CD8-positive, alpha-beta memory T cell (primary cell): ENCODE results near the gene PSMF1. TPM values are rescaled to one million over a fixed set of nuclear protein-coding genes. Genes with fewer than 3 reads are reported as not detected.
A peak's percentile ranks its signal among the peaks of the same experiment; 100 is the strongest.
"Not testable (repeated sequence)": the region's sequence is repeated elsewhere in the genome, so short reads cannot be mapped to it uniquely, and the experiment has no call there.

Experiments used
- CTCF ChIA-PET: fragments of 350-600 bp; sonication (Branson Sonifier 250); formaldehyde crosslinking; loops from one replicate; lab custom pipeline; 2021; ENCODE audit warnings: antibody characterized with exemption; lab: Charles Lee
- POLR2A ChIA-PET: fragments of 350-600 bp; sonication (Branson Sonifier 250); formaldehyde crosslinking; loops from one replicate; lab custom pipeline; 2021; ENCODE audit warnings: antibody characterized with exemption; lab: Charles Lee
- DNase-seq, 5 donors: peaks; one replicate each; pipeline versions ENCODE4 v3.0.0 to v3.0.0-alpha.2; 2020 to 2022; ENCODE audit warnings: mixed read lengths in 1 of 5
- H3K27ac ChIP-seq: one replicate; pipeline ENCODE4 v1.7.0; 2013; ENCODE audit warnings: low read depth, mild to moderate bottlenecking, low read length, moderate library complexity
- H3K27me3 ChIP-seq: 2 replicates; pipeline ENCODE4 v1.7.0; 2013; ENCODE audit warnings: low read length, mild to moderate bottlenecking; ENCODE audit not compliant: insufficient read depth, poor library complexity, severe bottlenecking
- H3K36me3 ChIP-seq: 2 replicates; pipeline ENCODE4 v1.7.0; 2013; ENCODE audit warnings: mild to moderate bottlenecking, low read length, moderate library complexity; ENCODE audit not compliant: insufficient read depth
- H3K4me1 ChIP-seq: 2 replicates; pipeline ENCODE4 v1.7.0; 2013; ENCODE audit warnings: mild to moderate bottlenecking, low read length, moderate library complexity; ENCODE audit not compliant: insufficient read depth
- H3K4me3 ChIP-seq: 2 replicates; pipeline ENCODE4 v1.7.0; 2013; ENCODE audit warnings: mild to moderate bottlenecking, low read length
- H3K9me3 ChIP-seq: 2 replicates; pipeline ENCODE4 v1.7.0; 2013; ENCODE audit warnings: mild to moderate bottlenecking, low read length
- H3K27ac Mint-ChIP-seq, 8 donors: one replicate each; pipeline ENCODE4 v1.8.0; 2020 to 2021; ENCODE audit warnings: mixed read lengths in 8 of 8, mild to moderate bottlenecking in 6 of 8, inconsistent platforms in 3 of 8, moderate library complexity in 3 of 8
- H3K27me3 Mint-ChIP-seq, 2 donors: one replicate each; pipeline ENCODE4 v1.8.0; 2020 to 2021; ENCODE audit warnings: mixed read lengths in 2 of 2, mild to moderate bottlenecking in 1 of 2, moderate library complexity in 1 of 2
- H3K36me3 Mint-ChIP-seq, 3 donors: one replicate each; pipeline ENCODE4 v1.8.0; 2020 to 2021; ENCODE audit warnings: mixed read lengths in 3 of 3, inconsistent platforms in 1 of 3, mild to moderate bottlenecking in 1 of 3
- H3K4me1 Mint-ChIP-seq, 3 donors: one replicate each; pipeline ENCODE4 v1.8.0; 2020 to 2021; ENCODE audit warnings: mixed read lengths in 3 of 3, inconsistent platforms in 1 of 3, mild to moderate bottlenecking in 1 of 3
- H3K4me3 Mint-ChIP-seq, 7 donors: one replicate each; pipeline ENCODE4 v1.8.0; 2020 to 2021; ENCODE audit warnings: mixed read lengths in 7 of 7, mild to moderate bottlenecking in 6 of 7, moderate library complexity in 4 of 7, inconsistent platforms in 2 of 7
- H3K9me3 Mint-ChIP-seq, 5 donors: one replicate each; pipeline ENCODE4 v1.8.0; 2020 to 2022; ENCODE audit warnings: mixed read lengths in 5 of 5, mild to moderate bottlenecking in 3 of 5, moderate library complexity in 2 of 5, inconsistent platforms in 1 of 5
- polyA plus RNA-seq: library from polyadenylated mRNA; unstranded; fragments of 300-500 nt; fragmentation: Illumina TruSeq; gene quantifications from one replicate; pipeline ENCODE4 v1.2.3, GENCODE V29; 2021
- total RNA-seq, 2 experiments: library from RNA; stranded (reverse); gene quantifications; one replicate each; pipeline ENCODE4 v1.2.3, GENCODE V29; 2021

Gene PSMF1
- total and polyA plus RNA-seq, 3 experiments from 2014 or later = 169 to 189 (median 185) TPM

DNA sequence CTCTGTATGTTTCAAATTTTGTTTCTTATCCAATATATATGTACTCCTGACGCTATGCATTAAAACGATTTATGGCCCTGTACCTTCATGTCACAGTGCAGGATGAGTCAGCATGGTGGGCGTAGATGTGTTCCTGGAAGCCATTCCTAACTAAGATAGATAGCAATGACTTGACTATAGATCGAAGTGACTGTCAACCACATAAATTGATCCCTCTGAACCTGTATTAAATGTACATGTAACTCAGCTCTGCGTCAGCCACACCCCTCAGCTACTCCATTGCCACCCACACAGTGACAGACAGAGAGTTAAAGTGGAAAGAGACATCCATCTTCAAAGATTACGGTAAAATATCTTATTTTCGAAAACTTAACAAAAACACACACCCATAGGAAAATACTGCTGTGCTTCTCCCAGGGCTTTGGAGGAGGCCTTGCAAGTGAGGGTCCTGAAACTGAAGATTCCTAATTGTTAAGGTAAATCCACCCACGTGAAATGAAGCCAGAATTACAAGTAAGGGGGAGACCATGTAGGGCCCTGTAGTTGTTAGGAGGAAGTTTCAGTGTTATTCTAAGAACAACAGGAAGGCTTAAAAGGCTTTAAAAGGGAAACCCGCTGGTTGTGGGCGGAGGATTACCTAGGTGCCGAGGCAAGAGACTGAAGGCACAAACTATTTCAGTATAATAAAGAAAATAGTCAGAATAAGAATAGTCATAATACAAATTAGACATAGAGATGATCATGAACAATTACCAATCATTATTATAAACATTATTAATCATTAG lies 97.2 kb downstream of the PSMF1 start:
- DNase-seq = peak in 1 of 5 donors; percentile 43
- ChIA-PET CTCF (no interaction called here), POLR2A (no interaction called here)
- Mint-ChIP-seq H3K4me1 (peaks cover 14 to 21% (median 17%) of the 10 kb centered on the region in 3 donors), H3K9me3 (no peaks in the 10 kb centered on the region), H3K36me3 (no peaks in the 10 kb centered on the region), H3K27me3 (peaks cover 16 to 31% of the 10 kb centered on the region in 2 donors), H3K27ac (peak overlapping the region in 6 of 8 donors; percentile 27 to 91 (median 63)), H3K4me3 (peak overlapping the region in 5 of 7 donors; percentile 2 to 59 (median 33))
- Histone ChIP-seq H3K36me3 (no peaks in the 10 kb centered on the region), H3K4me3 (no peak overlapping the region), H3K27me3 (no peaks in the 10 kb centered on the region), H3K4me1 (peaks cover 34% of the 10 kb centered on the region), H3K27ac (peak overlapping the region; percentile 4), H3K9me3 (no peaks in the 10 kb centered on the region)

GRCh38 chr20:1216527-1217427 lies 98.4 kb downstream of the PSMF1 start:
- peak in 1 of 5 donors; percentile 37 for DNase-seq
- peaks cover 34% of the 10 kb centered on the region for H3K4me1 ChIP-seq
- H3K4me3 ChIP-seq, CTCF ChIA-PET, H3K27ac ChIP-seq, H3K36me3 Mint-ChIP-seq, H3K36me3 ChIP-seq, POLR2A ChIA-PET, H3K27me3 ChIP-seq, H3K9me3 ChIP-seq, H3K9me3 Mint-ChIP-seq: not testable (repeated sequence)
- Mint-ChIP-seq H3K4me3 (peak overlapping the region in 1 of 7 donors; percentile 49), H3K27me3 (peaks cover 17 to 28% of the 10 kb centered on the region in 2 donors), H3K27ac (peak overlapping the region in 1 of 8 donors; percentile 5), H3K4me1 (peaks cover 14 to 21% (median 17%) of the 10 kb centered on the region in 3 donors)

Other genes starting within 250 kb of the PSMF1 start
- not detected for gene ANGPT4, start 202.3 kb upstream of the PSMF1 start, total RNA-seq
- not detected for gene ANGPT4, start 202.3 kb upstream of the PSMF1 start, polyA plus RNA-seq
- not detected for gene RSPO4, start 116.3 kb upstream of the PSMF1 start, total RNA-seq
- gene RSPO4, start 116.3 kb upstream of the PSMF1 start, polyA plus RNA-seq = not detected
- gene TMEM74B, start 66.4 kb downstream of the PSMF1 start, total RNA-seq = under 1 TPM in 1 of 2 experiments, not detected in 1; 0.18 TPM
- gene TMEM74B, start 66.4 kb downstream of the PSMF1 start, polyA plus RNA-seq = not detected
- gene C20orf202, start 84.9 kb downstream of the PSMF1 start, total RNA-seq = not detected
- gene C20orf202, start 84.9 kb downstream of the PSMF1 start, polyA plus RNA-seq = not detected
- gene RAD21L1, start 107.4 kb downstream of the PSMF1 start, total RNA-seq = not detected
- not detected for gene RAD21L1, start 107.4 kb downstream of the PSMF1 start, polyA plus RNA-seq
- 1 to 10 TPM; 3.2 to 3.5 TPM for gene SNPH, start 147.7 kb downstream of the PSMF1 start, total RNA-seq
- gene SNPH, start 147.7 kb downstream of the PSMF1 start, polyA plus RNA-seq = 5.8 TPM
- 1 to 10 TPM; 3.7 to 4.7 TPM for gene SDCBP2, start 210.5 kb downstream of the PSMF1 start, total RNA-seq
- 2.2 TPM for gene SDCBP2, start 210.5 kb downstream of the PSMF1 start, polyA plus RNA-seq